Stimulated activated CD4-positive, alpha-beta T cell treated with anti-CD3 and anti-CD28 coated beads, TNF-alpha, amount 100 ng/mL, for 4 hours (primary cell): ENCODE data around the gene C3orf38.
"Not testable (repeated sequence)": the region's sequence is repeated elsewhere in the genome, so short reads cannot be mapped to it uniquely, and the experiment has no call there.

Source experiments
- DNase-seq, 3 experiments: peaks; one replicate each; pipeline ENCODE4 v3.0.0-alpha.2; 2020; ENCODE audit warnings: low read depth in 3 of 3

The C3orf38 gene

DNA sequence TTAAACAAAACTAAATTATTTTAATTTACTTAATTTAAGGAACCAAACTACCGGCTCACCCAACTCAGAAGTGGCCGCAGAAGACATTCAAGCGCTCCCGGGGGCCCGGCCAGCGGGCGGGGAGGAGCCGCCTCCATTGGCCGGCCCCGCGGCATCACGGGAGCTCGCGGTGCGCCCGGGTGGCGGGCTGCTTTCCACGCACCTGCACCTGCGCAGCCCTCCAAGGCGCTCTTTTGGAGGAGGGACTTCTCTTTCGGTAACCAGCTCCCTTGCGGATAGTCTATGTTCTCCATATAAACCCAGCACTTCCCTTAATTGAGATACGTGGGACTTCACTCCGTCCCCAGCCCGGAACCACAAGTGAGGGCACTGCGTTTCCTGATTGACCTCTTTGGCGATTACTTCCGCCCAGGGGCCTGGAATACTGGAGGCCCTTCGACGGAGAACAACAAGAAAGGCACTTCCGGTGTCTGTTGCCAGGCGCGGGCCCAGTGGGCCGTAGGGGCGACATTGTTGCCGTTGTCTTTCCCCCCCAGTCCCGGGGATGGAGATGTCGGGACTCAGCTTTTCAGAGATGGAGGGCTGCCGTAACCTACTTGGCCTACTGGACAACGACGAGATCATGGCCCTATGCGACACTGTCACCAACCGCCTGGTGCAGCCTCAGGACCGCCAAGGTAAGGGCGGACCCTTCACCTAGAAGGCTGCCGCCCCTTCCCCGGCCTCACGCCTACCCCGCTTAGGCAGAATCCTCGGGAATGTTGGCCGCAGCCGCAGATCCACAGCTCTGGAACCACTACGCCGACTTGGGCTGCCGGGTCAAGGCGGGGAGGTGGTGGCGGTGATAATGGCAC lies at the start of gene C3orf38:
C3orf38 (plus strand) TSS at position 451 of the 854 bp plus-strand sequence; CDS start at position 545, 94 bp downstream.
- DNase-seq, result peak; percentile 47 to 69 (median 59)

DNA sequence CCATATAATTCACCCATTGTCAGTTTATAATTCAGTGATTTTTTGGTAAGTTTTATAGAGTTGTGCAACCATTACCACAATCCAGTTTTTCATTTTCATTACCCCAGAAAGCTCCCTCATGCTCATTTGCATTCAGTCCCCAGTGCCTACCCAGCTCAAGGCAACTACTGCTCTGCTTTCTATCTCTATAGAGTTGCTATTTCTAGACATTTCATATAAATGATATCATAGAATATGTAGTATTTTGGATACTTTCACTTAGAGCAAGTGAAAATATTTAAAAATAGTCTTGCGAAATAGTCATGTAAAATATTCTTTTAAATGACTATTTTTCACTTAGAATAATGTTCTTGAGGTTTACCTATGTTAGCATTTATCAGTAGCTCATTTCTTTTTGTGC lies 48.6 kb upstream of the C3orf38 start:
- no peak for DNase-seq

DNA sequence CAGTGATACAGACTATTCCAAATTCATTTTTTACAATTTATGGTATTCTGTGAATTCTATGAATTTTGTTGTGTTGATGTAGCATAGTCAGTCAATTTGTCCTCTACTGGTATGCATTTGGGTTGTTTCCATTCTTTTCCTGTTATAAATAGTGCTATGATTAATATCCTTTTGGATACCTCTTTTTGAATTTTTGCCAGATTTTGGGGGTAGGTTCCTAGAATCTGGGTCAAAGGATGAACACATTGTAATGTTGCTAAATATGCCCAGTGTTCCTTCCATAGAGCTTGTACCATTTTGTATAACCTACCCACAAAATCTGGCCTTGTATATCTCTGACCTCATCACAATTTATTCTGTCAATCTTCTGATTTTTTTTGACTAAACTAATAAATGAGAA lies 44.4 kb upstream of the C3orf38 start:
- DNase-seq, result no peak

DNA sequence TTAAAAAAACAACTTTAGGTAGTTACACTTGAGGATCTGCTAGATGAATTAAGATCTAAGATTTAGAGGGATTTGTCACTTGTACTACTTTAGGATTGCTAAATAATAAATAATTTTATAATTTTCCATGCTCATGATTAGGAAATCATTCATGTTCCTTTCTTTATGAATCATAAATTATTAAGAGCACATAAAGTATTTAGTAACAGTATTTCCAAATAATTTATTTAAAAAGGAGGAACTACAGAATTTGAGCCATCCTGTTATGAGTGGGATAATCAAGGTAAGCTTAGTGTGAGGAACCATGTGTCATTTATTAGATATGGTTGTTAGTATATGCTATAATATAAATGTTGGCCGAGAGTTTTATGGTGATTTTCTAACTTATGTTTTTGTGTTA lies 37.5 kb upstream of the C3orf38 start:
- no peak for DNase-seq

DNA sequence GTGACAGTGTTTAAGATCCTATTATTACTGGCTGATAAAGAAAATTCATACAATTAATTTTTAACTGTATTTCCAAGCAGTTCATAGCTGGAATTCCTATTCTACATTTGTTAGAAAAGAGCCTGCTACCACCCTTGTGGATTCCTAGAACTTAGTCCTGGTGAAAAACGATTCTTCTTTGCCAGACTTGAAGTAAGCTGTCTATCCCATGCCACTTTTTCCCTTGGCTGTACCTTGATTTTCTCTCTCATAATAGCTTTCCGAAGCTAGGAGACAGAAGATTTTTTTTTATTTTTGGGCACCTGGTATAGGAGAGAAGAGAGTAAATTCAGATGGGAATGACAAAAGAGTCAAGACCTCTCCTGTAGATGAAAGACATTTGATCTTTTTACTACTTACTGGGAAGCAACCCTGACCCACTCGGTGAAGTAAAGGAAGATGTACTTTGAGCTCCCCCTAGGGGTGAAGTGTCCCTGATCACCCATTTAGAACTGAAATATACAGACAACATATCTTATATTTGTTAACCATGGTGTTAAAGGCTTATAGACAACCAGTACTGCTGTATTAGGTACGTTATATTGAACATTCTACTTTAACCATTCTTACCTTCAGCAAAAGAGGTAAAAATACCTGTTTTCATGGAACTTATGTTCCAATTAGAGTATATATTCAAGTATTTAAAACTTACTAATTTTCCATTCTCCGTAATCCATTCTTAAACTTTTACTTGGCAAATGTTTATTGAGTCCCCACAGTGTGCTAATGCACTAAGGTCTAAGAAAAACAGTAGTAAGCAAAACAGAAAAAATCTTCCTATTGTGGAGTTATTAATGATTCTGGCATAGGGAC lies 36.2 kb upstream of the C3orf38 start:
- peak in 2 of 3 experiments; percentile 11 to 50 for DNase-seq

DNA sequence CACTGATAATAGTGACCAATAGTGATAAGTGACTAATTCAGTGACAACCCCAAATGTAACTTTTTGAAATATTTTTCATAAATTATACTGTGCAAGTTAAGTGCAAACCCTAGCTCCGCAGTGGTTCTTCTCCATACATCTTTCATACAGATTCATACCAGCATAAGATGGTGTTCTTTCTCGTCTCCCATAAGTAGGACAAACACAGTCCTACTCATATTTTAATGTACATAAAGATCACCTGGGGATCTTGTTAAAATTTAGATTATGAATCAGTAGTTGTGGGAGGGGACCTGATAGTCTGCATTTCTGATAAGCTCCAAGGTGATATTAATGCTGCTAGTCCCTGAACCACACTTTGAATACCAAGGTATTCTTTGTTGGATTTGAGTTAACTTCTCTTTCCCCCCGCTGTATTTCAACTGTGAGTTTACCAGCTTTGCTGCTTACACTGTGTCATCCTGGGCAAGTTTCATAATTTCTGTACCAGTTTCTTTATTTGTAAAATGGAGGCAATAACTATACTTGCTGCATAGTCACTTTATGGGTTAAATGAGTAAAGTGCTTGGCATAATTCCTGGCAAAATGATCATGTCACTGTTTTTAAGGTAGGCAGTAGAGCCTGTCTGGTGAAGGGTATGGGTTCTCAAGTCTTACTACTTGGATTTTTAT lies 34.7 kb upstream of the C3orf38 start:
- DNase-seq, result no peak

DNA sequence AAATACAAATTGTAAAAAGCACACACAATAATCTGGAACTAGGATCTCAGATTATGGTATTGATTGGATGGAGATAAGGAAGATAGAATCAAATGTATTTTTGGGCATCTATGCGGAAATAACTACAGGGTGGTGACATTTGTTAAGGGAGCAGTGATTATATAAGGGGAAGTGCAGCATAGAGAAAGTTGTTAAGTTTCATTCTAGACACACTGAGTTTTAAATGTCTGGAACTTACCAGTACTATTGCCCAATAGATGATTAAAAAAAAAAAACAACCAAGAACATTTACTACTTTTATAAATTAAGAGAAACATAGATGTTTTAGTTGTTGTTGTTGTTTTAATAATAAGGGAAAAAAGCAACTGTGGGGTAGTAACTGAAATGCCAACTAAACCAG lies 32.1 kb upstream of the C3orf38 start:
- no peak for DNase-seq

DNA sequence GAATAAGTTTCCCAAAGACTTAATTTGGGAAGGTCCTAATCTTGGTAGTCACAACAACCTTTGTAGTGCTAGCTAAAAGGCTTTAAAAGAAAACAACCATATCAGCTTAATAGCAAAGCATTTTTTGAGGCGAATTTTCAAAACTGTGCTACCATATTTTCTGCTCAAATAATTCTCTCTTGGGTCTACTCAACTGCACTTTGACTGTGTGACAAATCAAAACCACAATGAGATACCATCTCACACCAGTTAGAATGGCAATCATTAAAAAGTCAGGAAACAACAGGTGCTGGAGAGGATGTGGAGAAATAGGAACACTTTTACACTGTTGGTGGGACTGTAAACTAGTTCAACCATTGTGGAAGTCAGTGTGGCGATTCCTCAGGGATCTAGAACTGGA lies 31.2 kb upstream of the C3orf38 start:
- DNase-seq, result not testable (repeated sequence)

DNA sequence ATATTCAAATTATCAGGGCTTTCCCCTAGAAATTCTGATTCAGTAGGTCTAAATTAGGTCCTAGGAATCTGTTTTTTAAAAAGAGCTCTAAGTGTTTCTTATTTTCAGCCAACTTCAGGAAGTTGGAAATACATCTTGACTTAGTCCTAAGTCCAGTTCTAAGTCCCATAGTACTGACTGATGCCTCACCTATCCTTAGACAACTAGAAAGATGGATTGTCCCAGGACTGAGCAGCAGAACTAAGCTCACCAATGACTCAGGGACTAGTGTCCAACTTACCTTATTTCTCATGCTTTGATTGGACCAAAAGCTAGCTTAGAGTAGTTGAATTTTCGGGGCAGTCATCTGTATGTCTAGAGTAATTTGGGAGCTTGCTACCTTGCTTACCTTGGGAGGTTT lies 26.2 kb upstream of the C3orf38 start:
- DNase-seq, result no peak

DNA sequence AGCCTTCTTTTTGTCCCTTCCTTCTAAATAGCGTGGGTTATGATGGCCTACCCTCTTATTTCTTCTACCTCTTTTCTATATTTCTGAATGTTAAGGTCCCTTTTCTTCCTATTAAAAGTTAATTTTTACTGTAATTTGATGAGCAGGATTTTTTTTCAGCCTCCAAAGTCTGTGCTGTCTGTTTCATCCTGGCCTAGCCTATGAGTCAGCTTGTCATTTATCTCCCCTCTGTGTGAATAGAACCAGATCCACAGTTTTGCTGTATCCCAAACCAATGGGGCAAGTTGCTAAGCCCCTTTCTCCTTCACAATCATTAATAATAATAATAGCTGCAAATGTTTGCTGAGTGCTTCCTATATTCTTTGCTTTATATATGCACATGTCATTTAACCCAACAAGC lies 18.1 kb upstream of the C3orf38 start:
- DNase-seq, result no peak

DNA sequence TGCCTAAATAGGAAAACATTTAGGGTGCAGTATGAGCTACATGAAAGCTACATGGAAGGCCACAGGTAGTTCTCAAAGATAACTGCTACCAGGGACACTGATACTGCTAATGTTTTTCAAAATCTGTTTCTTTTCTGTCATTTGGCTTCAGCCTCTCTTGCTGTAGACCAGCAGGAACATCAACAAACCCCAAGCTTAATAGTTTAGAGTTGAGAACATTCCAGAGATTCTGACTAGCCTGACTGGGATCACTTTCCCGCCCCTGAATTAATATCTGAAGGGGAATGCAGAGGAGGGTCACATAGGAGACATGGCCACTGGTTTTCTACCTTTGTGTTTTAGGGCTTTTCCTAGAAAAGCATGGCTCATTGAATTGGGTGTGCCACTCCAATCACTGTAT lies 16.9 kb upstream of the C3orf38 start:
- no peak for DNase-seq

DNA sequence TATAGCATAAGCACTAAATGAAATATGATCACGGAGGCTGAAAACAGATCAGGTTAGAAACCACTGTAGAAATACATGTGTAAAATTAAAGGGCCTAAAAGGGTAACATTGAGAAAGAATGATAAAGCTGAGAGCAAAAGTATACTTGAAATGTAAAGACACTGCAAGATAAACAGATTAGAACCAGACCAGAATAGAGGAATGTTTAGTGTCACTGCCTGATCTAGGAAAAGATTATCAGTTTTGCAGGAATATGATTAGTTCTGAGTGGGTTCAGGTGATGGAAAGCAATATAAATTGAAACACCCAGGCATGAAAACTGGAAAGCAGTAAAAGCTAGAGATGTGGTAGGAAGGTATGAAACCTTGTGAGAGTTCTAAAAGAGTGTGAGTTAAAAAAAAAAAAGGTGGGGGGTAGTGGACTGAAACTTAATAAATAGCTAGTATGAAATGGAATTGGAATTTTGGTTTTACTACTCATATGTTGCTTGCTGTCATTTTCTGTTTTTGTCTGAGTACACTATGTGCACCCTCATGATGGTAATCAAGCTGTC lies 16.0 kb upstream of the C3orf38 start:
- DNase-seq, result no peak

DNA sequence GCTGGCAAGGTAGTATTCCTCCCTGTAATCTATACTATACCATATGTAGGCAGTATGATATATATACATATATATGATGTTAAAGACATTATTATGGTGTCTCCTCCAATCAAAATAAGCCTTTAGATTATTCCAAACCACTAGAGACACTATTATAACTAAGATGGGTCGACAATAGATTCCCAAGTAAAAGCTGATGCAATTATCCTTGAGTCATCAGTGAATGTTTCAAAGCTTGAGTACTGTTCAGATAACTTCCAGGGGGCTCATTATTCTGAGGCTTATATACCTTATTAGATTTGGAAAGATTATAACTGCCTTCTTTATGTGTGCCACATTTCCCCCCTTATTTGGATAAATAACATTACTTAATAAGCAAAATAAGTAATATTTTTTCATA lies 11.9 kb upstream of the C3orf38 start:
- no peak for DNase-seq

DNA sequence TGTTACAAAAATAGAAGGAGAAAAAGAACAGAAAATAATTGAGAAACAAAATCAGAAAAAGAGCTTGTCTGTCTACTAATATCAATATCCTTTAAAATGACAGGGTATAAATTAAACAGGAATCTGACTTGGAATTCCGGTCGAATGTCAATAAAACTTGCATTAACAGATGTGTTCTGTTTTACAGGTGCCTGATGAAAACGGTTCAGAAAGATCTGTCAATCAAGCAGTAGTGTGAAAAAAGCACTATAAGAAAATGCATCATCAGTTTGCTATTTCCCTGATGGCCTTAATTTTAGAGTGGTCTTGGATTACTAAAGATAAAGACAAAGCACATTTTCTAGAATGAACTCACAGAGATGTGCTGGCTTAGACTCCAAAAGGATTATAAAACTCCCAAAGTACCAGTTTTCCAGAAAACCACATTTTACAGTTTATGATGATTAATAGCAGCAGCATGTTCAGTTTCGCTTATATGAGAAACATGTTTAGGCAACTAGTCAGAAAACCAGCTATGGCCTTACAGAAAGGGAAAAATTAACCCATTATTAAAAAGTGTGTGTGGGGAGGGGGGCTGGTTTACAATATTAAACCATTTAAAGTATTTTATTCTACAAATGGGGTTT lies 8.2 kb upstream of the C3orf38 start:
- no peak for DNase-seq

DNA sequence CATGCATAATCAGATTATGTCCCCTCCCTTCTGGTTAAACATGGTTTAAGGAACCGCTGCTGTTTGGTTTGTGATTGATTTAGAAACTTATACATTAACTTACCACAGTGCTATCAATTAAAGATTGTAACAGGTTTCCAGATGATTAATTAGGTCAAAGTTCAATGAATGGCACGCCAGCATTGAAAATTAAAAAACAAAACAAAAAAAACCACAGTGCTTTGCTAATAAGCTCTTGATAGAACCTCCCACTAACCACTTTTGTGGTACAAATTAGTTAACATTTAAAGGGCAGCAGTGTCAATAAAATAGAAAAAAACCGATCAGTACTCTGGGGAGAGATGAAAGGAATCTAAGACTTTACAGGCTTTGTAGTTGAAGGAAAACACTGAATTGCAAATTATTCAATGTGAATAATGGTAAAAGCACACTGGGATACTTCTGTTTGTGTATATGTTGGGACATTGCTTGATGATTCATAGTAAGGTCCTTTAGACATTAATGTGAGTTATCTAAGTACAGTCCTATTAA lies 7.6 kb upstream of the C3orf38 start:
- DNase-seq, result no peak

DNA sequence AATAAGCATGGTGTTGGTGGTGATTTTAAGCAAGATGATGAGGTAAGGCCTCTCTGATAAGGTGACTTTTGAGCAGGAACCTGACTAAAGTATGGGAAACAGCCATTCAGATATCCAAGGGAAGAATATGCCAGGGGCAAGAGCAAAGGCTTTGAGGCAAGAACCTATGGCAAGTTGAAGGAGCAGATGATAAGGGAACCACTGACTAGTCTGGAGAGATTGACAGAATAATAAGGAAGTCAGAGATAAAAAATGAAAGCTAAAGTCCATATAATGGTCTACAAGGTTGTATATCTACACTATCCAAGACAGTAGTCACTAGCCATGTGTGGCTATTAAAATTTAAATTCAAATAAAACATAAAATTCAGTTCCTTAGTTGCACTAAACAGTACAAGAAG lies 2.5 kb upstream of the C3orf38 start:
- no peak for DNase-seq

DNA sequence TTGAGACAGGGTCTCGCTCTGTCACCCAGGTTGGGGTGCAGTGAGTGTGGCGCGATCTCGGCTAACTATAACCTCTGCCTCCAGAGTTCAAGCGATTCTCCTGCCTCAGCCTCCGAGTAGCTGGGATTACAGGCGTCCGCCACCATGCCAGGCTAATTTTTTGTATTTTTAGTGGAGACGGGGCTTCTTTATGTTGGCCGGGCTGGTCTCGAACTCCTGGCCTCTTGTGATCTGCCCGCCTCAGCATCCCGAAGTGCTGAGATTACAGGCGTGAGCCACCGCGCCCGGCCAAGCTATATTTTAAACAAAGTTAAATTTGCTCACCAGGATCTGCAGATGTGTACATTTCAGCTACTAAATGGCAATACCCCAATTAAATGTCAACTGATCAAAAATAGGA lies 1.1 kb upstream of the C3orf38 start:
- no peak for DNase-seq

DNA sequence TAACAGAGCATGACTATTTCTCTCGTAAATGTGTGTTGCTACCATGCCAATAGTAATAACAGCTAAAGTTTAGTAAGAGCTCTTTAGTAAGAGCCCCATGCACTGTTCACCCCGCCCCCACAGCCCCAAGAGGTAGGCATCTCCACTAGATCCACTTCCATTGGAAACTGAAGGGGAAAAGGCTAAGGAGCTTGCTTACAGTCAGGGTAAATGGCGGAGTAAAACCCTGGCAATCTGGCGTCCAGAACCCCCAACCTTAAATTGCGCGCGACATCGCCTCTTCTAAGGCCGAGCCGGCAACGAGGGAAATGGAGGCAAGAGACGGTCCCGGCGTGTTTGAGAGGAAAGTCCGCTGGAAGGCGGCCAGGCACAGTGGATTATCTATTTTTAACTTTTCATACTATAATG lies 654 bp upstream of the C3orf38 start:
- no peak for DNase-seq

DNA sequence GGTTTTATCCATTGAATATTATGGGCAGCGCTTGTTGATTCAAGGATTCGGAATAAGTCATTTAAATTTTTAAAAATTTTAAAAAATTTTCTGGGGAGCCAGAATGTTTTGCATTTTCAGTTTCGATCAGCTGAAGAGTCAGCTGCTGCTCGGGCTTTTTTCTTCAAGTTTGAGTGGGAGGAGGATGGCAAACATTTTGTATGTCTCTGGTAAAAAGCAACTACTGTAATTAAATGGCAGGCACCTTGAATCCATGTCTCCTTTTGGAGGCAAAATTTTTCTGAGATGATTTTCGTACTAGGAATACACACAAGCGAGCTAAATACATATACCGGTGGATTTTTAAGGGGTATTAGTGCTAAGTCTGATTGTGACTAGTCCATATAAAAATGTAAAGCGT lies 612 bp downstream of the C3orf38 start:
- no peak for DNase-seq

DNA sequence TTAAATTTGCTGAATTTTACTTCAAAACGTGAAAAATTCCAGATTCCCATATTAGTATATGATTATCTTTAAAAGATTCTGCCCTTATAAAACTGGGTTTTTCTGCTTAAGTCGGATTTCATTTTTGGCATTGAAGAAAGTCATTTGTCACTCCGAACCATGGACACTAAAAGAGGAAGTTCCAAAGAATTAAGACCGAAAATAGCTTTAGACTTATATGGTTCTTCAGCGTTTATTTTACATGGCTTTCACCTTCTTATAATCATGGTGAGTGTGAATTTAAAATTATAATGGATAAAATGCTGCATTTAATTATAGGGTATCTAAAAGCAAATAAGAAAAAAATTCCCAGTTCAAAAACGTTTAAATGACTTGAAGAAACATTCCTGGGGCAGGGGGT lies 1.0 kb downstream of the C3orf38 start:
- no peak for DNase-seq

DNA sequence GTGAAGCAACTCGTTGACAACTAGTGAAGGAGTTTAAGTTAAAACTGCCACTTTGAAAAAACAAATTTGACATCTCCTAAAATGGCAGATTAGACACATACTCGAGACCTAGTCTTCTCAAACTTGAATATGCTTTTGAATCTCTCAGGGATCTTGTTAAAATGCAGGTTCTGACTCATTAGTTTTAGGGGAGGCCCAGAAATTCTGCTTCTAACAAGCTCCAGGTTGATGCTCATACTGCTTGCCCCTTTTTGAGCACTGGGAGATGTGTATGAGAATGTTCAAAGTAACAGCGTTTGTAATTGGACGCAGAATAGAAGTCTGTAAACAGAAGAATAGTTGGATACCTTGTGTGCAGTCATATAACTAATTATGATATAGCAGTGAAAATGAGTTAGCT lies 1.6 kb downstream of the C3orf38 start:
- DNase-seq, result no peak
